ENCODE data around the gene DEFB132. TPM values are rescaled to one million over a fixed set of nuclear protein-coding genes. Genes with fewer than 3 reads are reported as not detected.

DEFB132 gene
- total and polyA plus RNA-seq, 2 of the 13 experiments (the other 11 are each of a cell fraction or from before 2014, with no cell fraction given) = not detected

DNA sequence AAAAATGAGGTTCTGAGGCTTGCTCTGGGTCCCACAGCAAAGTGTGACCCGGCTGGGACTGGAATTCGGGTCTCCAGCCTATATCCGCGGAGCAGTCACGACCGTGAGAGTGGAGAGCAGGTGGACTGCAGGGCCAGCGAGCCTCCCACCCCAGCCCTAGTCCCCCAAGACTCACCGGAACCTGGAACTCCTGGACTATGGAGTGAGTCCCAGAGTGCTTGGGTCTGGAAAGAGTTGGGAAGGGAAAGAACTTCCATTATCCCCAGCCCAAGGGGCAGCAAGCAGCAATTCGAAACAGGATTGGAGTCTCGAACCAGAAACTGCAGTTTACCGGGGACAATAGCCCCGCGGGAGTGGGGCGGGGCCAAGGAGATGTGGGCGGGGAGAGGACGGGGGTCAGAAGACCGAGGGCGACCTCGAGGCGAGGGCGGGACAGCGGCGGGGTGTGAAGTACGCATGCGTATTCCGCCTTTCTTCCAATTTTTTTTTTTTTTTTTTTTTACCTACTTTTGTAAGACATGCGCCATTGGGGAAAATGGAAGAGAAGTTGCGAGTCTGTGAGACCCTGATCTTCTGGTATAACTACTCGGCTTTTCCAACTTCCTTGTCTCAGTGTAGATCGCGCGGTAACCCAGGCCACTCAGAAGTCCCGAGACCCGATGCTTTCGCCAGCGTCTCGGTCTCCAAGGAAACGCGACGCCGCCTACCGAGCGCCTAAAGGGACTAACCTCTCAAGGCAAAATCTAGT, 32.7 kb downstream of the DEFB132 start, which contains the start of gene C20orf96 (continued):
- TF ChIP-seq HOXA5 (CRISPR knock-in tag; IDR thresholded peaks at IDR 0.05) (no peak), ZNF558 (CRISPR knock-in tag; IDR thresholded peaks at IDR 0.05; ENCODE audit: borderline replicate concordance) (peak; percentile 47; the same call in 1 of the 2 replicates), XBP1 (CRISPR knock-in tag; IDR thresholded peaks at IDR 0.05) (no peak), SNAPC2 (CRISPR knock-in tag; IDR thresholded peaks at IDR 0.05) (0 out of 2 replicates have a peak, but pooled peaks have one; percentile 53), MLLT10 (CRISPR knock-in tag; IDR thresholded peaks at IDR 0.05) (no peak), ZFP36 (IDR thresholded peaks at IDR 0.05; ENCODE audit: borderline replicate concordance, low read depth, low read length, partially characterized antibody) (no peak), ZNF766 (CRISPR knock-in tag; IDR thresholded peaks at IDR 0.05; ENCODE audit: borderline replicate concordance) (no peak), ATRX (CRISPR knock-in tag; IDR thresholded peaks at IDR 0.05; ENCODE audit: borderline replicate concordance) (no peak), ARNTL (CRISPR knock-in tag; IDR thresholded peaks at IDR 0.05) (peak; percentile 55; the same call in 1 of the 2 replicates), ZNF563 (CRISPR knock-in tag; IDR thresholded peaks at IDR 0.05) (no peak), KLF16 (CRISPR knock-in tag; IDR thresholded peaks at IDR 0.05) (peak in 1 of 2 experiments; percentile 80; a peak in 2 of 4 replicates), IRF2 (CRISPR knock-in tag; IDR thresholded peaks at IDR 0.05) (no peak; the same call in none of the 2 replicates), NFRKB (IDR thresholded peaks at IDR 0.05) (no peak), SMYD3 (CRISPR knock-in tag; IDR thresholded peaks at IDR 0.05) (0 out of 2 replicates have a peak, but pooled peaks have one; percentile 58), SOX6 (IDR thresholded peaks at IDR 0.05) (no peak), SOX6 (CRISPR knock-in tag; IDR thresholded peaks at IDR 0.05) (peak; percentile 69), FOXM1 (CRISPR knock-in tag; IDR thresholded peaks at IDR 0.05) (no peak), ZFX (CRISPR knock-in tag; IDR thresholded peaks at IDR 0.05; ENCODE audit: low read depth) (peak; percentile 65), MED1 (CRISPR knock-in tag; IDR thresholded peaks at IDR 0.05) (no peak), NFIB (CRISPR knock-in tag; IDR thresholded peaks at IDR 0.05; ENCODE audit: borderline replicate concordance) (no peak), POLR2AphosphoS2 (IDR thresholded peaks at IDR 0.05; ENCODE audit: low read depth, low read length) (no peak), ZNF20 (CRISPR knock-in tag; IDR thresholded peaks at IDR 0.05) (no peak)
- TF ChIP-seq, protein P1, sequence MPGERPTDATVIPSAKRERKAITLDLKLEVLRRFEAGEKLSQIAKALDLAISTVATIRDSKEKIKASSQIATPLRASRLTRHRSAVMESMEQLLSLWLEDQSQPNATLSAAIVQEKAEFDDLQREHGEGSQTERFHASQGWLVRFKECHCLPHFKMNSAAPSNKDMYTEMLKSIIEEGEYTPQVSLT (CRISPR knock-in tag; IDR thresholded peaks at IDR 0.05; ENCODE audit: borderline replicate concordance, low read depth) = no peak
- TF ChIP-seq, protein P2, sequence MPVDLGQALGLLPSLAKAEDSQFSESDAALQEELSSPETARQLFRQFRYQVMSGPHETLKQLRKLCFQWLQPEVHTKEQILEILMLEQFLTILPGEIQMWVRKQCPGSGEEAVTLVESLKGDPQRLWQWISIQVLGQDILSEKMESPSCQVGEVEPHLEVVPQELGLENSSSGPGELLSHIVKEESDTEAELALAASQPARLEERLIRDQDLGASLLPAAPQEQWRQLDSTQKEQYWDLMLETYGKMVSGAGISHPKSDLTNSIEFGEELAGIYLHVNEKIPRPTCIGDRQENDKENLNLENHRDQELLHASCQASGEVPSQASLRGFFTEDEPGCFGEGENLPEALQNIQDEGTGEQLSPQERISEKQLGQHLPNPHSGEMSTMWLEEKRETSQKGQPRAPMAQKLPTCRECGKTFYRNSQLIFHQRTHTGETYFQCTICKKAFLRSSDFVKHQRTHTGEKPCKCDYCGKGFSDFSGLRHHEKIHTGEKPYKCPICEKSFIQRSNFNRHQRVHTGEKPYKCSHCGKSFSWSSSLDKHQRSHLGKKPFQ (CRISPR knock-in tag; IDR thresholded peaks at IDR 0.05; ENCODE audit: insufficient replicate concordance) = peak; percentile 22
- TF ChIP-seq, protein P3, sequence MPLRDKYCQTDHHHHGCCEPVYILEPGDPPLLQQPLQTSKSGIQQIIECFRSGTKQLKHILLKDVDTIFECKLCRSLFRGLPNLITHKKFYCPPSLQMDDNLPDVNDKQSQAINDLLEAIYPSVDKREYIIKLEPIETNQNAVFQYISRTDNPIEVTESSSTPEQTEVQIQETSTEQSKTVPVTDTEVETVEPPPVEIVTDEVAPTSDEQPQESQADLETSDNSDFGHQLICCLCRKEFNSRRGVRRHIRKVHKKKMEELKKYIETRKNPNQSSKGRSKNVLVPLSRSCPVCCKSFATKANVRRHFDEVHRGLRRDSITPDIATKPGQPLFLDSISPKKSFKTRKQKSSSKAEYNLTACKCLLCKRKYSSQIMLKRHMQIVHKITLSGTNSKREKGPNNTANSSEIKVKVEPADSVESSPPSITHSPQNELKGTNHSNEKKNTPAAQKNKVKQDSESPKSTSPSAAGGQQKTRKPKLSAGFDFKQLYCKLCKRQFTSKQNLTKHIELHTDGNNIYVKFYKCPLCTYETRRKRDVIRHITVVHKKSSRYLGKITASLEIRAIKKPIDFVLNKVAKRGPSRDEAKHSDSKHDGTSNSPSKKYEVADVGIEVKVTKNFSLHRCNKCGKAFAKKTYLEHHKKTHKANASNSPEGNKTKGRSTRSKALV (CRISPR knock-in tag; IDR thresholded peaks at IDR 0.05) = no peak; the same call in 1 of the 2 replicates
- TF ChIP-seq, protein P4, sequence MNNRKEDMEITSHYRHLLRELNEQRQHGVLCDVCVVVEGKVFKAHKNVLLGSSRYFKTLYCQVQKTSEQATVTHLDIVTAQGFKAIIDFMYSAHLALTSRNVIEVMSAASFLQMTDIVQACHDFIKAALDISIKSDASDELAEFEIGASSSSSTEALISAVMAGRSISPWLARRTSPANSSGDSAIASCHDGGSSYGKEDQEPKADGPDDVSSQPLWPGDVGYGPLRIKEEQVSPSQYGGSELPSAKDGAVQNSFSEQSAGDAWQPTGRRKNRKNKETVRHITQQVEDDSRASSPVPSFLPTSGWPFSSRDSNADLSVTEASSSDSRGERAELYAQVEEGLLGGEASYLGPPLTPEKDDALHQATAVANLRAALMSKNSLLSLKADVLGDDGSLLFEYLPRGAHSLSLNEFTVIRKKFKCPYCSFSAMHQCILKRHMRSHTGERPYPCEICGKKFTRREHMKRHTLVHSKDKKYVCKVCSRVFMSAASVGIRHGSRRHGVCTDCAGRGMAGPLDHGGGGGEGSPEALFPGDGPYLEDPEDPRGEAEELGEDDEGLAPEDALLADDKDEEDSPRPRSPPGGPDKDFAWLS (CRISPR knock-in tag; IDR thresholded peaks at IDR 0.05; ENCODE audit: borderline replicate concordance) = no peak

All from HepG2 (cell line).